Astrocyte (in vitro differentiated cells and primary cell): ENCODE results near the gene ATG4C.

Experiments
- EZH2 ChIP-seq: IDR thresholded peaks from 2 replicates; pipeline ENCODE4 v1.6.1; 2012; ENCODE audit warnings: mild to moderate bottlenecking, low read length, inconsistent platforms; ENCODE audit not compliant: insufficient read depth
- TF ChIP-seq, protein P1 (sequence below): IDR thresholded peaks from 2 replicates; pipeline ENCODE4 v1.5.1; 2011; ENCODE audit warnings: low read depth, mild to moderate bottlenecking, inconsistent platforms, low read length, moderate library complexity; ENCODE audit not compliant: insufficient read depth

DNA sequence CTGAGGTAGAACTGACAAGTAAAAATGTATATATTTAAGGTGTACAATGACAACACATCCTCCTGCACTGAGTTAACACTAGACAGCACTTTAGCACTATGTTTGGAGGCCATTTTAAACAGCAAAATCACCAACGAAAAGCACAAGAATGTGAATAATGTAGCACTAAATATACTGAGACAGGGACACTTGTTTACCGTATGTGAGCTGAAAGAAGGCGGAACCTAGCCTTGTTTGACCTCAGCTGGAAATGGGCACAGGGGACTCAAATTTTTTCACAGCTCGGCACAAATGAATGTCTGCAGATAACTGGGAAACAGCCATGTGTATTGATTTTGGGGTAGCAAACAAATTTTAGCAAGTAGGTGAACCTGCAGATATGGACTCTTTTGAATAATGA is 18.0 kb upstream of the ATG4C start:
- TF ChIP-seq, protein P1, sequence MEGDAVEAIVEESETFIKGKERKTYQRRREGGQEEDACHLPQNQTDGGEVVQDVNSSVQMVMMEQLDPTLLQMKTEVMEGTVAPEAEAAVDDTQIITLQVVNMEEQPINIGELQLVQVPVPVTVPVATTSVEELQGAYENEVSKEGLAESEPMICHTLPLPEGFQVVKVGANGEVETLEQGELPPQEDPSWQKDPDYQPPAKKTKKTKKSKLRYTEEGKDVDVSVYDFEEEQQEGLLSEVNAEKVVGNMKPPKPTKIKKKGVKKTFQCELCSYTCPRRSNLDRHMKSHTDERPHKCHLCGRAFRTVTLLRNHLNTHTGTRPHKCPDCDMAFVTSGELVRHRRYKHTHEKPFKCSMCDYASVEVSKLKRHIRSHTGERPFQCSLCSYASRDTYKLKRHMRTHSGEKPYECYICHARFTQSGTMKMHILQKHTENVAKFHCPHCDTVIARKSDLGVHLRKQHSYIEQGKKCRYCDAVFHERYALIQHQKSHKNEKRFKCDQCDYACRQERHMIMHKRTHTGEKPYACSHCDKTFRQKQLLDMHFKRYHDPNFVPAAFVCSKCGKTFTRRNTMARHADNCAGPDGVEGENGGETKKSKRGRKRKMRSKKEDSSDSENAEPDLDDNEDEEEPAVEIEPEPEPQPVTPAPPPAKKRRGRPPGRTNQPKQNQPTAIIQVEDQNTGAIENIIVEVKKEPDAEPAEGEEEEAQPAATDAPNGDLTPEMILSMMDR: no peak
- no peak for TF ChIP-seq EZH2
